Gastroesophageal sphincter (tissue), 4 donors: ENCODE data around the gene GCSAML. TPM values are rescaled to one million over a fixed set of nuclear protein-coding genes. Genes with fewer than 3 reads are reported as not detected.

ENCODE experiments used
- ATAC-seq: fragments of 150-250 bp; one replicate; pipeline ENCODE4 v1.9.1; 2016; ENCODE audit warnings: mild to moderate bottlenecking, moderate library complexity
- H3K27ac ChIP-seq, 4 donors: fragments of 200-600 bp; sonication (generic) in 3 of 4; 1 replicate in 3 of 4; 2 replicates in 1 of 4; pipeline ENCODE4 v1.5.1; 2016 to 2019
- H3K27me3 ChIP-seq: fragments of 200-600 bp; sonication (generic); one replicate; pipeline ENCODE4 v1.5.1; 2019
- H3K36me3 ChIP-seq, 2 donors: fragments of 200-600 bp; sonication (generic); one replicate each; pipeline ENCODE4 v1.5.1; 2019; ENCODE audit warnings: control low read depth in 1 of 2
- H3K4me1 ChIP-seq, 3 donors: fragments of 200-600 bp; sonication (generic); 1 replicate in 2 of 3; 2 replicates in 1 of 3; pipeline ENCODE4 v1.5.1; 2016 to 2019; ENCODE audit warnings: control low read depth in 2 of 3
- H3K4me3 ChIP-seq, 2 donors: fragments of 200-600 bp; sonication (generic); one replicate each; pipeline ENCODE4 v1.5.1; 2019; ENCODE audit warnings: mild to moderate bottlenecking in 1 of 2, moderate library complexity in 1 of 2
- H3K9me3 ChIP-seq, 3 donors: fragments of 200-600 bp; sonication (generic); one replicate each; pipeline ENCODE4 v1.5.1; 2017 to 2019; ENCODE audit warnings: control low read depth in 2 of 3
- EP300 ChIP-seq: sonication (generic); formaldehyde crosslinking; IDR thresholded peaks from one replicate; pipeline ENCODE4 v1.6.1; 2017; ENCODE audit warnings: antibody characterized with exemption, mild to moderate bottlenecking
- POLR2A ChIP-seq, 2 donors: fragments of 450-650 bp; IDR thresholded peaks; one replicate each; pipeline ENCODE4 v1.6.1; 2017; ENCODE audit warnings: antibody characterized with exemption in 2 of 2, mild to moderate bottlenecking in 2 of 2, moderate library complexity in 1 of 2
- POLR2AphosphoS5 ChIP-seq: sonication (generic); formaldehyde crosslinking; IDR thresholded peaks from one replicate; pipeline ENCODE4 v1.6.1; 2017; ENCODE audit warnings: antibody characterized with exemption
- WGBS, 2 donors: methylation state at CpG; one replicate each; pipeline ENCODE4 v1.1.5; 2018; ENCODE audit warnings: low coverage in 1 of 2; 5-methylcytosine and 5-hydroxymethylcytosine counted together
- total RNA-seq, 4 donors: library from RNA; depleted of rRNA; stranded (reverse); fragments of >200 nt; gene quantifications; one replicate each; pipeline ENCODE4 v1.1.0, GENCODE V29; 2016
- TF ChIP-seq, protein P1 (sequence below), 4 experiments: fragments of 200-600 bp in 2 of 4; fragments of 450-650 bp in 2 of 4; sonication (generic) in 1 of 4; IDR thresholded peaks; one replicate each; pipeline ENCODE4 v1.5.1; 2017 to 2019; ENCODE audit warnings: antibody characterized with exemption in 4 of 4, mild to moderate bottlenecking in 2 of 4, moderate library complexity in 2 of 4

GCSAML gene
- total RNA-seq, 4 donors from 2014 or later = 0.31 to 4.1 (median 0.69) TPM

DNA sequence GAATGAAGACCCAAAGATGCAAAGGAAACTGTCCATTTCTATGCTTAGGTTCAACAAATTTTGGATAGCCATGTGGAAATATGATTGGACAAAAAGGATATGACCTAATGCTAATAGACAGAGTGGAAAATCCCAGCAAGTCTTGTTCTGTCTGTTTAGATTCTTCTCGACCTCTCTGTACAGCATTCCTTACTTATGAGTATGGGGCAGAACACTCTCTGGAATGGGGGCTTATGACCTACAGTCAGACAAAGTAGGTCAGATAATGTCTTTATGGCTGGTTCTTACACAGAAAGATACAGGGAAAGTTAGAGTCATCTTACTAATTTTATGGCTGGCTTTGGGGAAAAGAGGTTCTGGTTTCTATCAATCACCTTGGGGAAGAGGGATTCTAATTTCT lies 2.8 kb downstream of the GCSAML start:
- Histone ChIP-seq H3K4me3 (no peak overlapping the region), H3K27me3 (no peaks in the 10 kb centered on the region), H3K36me3 (no peaks in the 10 kb centered on the region), H3K9me3 (no peaks in the 10 kb centered on the region), H3K27ac (no peak overlapping the region), H3K4me1 (no peaks in the 10 kb centered on the region)
- ATAC-seq = no peak
- TF ChIP-seq POLR2A (IDR thresholded peaks at IDR 0.05) (no peak), POLR2AphosphoS5 (no peak), EP300 (no peak)
- TF ChIP-seq, protein P1, sequence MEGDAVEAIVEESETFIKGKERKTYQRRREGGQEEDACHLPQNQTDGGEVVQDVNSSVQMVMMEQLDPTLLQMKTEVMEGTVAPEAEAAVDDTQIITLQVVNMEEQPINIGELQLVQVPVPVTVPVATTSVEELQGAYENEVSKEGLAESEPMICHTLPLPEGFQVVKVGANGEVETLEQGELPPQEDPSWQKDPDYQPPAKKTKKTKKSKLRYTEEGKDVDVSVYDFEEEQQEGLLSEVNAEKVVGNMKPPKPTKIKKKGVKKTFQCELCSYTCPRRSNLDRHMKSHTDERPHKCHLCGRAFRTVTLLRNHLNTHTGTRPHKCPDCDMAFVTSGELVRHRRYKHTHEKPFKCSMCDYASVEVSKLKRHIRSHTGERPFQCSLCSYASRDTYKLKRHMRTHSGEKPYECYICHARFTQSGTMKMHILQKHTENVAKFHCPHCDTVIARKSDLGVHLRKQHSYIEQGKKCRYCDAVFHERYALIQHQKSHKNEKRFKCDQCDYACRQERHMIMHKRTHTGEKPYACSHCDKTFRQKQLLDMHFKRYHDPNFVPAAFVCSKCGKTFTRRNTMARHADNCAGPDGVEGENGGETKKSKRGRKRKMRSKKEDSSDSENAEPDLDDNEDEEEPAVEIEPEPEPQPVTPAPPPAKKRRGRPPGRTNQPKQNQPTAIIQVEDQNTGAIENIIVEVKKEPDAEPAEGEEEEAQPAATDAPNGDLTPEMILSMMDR (IDR thresholded peaks at IDR 0.05) = no peak
- WGBS, 2 donors = 13 to 30% methylated on average over 1 of the region's 1 CpG

- TF ChIP-seq POLR2AphosphoS5 (no peak), POLR2A (IDR thresholded peaks at IDR 0.05) (no peak), EP300 (no peak)
- TF ChIP-seq, protein P1 (IDR thresholded peaks at IDR 0.05) = no peak
- Histone ChIP-seq H3K4me3 (no peak overlapping the region), H3K9me3 (no peaks in the 10 kb centered on the region), H3K4me1 (no peaks in the 10 kb centered on the region), H3K27me3 (no peaks in the 10 kb centered on the region), H3K27ac (no peak overlapping the region), H3K36me3 (no peaks in the 10 kb centered on the region)
- no peak for ATAC-seq
- WGBS, 2 donors = 68 to 100% methylated on average over 1 to 2 of the region's 2 CpGs
Measured at GRCh38 chr1:247552231-247552630, 3.3 kb downstream of the GCSAML start.

DNA sequence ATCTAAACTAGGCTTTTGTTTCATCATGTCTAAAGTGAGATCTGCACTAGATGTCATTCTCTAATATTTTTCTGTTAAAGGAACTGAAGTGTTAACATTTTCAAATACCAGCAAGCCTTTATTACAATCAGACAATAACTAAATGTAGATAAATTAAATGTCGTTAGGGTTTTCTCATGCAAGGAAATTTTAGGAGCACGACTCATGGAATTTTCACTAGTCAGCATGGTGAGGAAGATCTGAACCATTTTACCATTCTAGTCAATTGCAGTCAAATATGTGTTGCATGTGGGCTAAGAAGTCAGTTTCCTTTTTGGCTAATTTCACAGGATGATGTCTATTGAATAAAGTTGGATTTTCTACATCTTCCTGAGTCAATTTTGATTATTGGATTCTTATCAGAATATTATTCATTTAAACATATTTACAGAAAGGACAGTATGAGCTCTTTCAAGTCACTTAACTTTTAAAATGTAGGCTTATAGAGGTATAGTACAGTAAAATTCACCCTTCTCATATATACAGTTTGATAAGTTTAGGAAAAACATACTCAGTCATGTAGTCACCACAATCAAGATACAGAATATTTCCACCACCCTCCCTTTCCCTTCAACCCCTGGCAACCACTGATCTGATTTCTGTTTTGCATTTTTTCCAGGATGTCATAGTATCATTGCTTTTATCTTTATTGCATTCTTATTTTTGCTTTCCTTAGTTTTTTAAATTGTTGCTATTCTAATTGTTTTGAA lies 9.2 kb downstream of the GCSAML start:
- Histone ChIP-seq H3K9me3 (no peaks in the 10 kb centered on the region), H3K36me3 (no peaks in the 10 kb centered on the region), H3K27me3 (no peaks in the 10 kb centered on the region), H3K27ac (no peak overlapping the region), H3K4me3 (no peak overlapping the region), H3K4me1 (no peaks in the 10 kb centered on the region)
- TF ChIP-seq POLR2A (IDR thresholded peaks at IDR 0.05) = no peak
- TF ChIP-seq, protein P1 (IDR thresholded peaks at IDR 0.05) = no peak
- TF ChIP-seq POLR2AphosphoS5 = no peak
- no peak for TF ChIP-seq EP300
- no peak for ATAC-seq
- WGBS, 2 donors = 64 to 76% methylated on average over 2 of the region's 2 CpGs

GRCh38 chr1:247561711-247562110 lies 12.8 kb downstream of the GCSAML start:
- no peaks in the 10 kb centered on the region for H3K4me1 ChIP-seq
- no peak overlapping the region for H3K27ac ChIP-seq
- no peak for ATAC-seq
- H3K36me3 ChIP-seq = no peaks in the 10 kb centered on the region
- no peak for TF ChIP-seq EP300
- TF ChIP-seq, protein P1 (IDR thresholded peaks at IDR 0.05) = no peak
- TF ChIP-seq POLR2AphosphoS5 = no peak
- no peak for TF ChIP-seq POLR2A (IDR thresholded peaks at IDR 0.05)
- H3K4me3 ChIP-seq = no peak overlapping the region
- no peaks in the 10 kb centered on the region for H3K9me3 ChIP-seq
- WGBS, 2 donors = 71 to 74% methylated on average over 3 to 9 of the region's 10 CpGs
- H3K27me3 ChIP-seq = no peaks in the 10 kb centered on the region

GRCh38 chr1:247562198-247562597 lies 13.3 kb downstream of the GCSAML start:
- 55 to 80% methylated on average over 1 to 9 of the region's 9 CpGs for WGBS, 2 donors
- Histone ChIP-seq H3K36me3 (no peaks in the 10 kb centered on the region), H3K4me3 (no peak overlapping the region), H3K9me3 (no peaks in the 10 kb centered on the region), H3K27ac (no peak overlapping the region), H3K4me1 (no peaks in the 10 kb centered on the region), H3K27me3 (no peaks in the 10 kb centered on the region)
- ATAC-seq = no peak
- TF ChIP-seq POLR2AphosphoS5 = no peak
- no peak for TF ChIP-seq POLR2A (IDR thresholded peaks at IDR 0.05)
- TF ChIP-seq, protein P1 (IDR thresholded peaks at IDR 0.05) = no peak
- TF ChIP-seq EP300 = no peak
